H7 (cell line): ENCODE results near the gene CR1L. TPM values are rescaled to one million over a fixed set of nuclear protein-coding genes. Genes with fewer than 3 reads are reported as not detected.
"Not testable (repeated sequence)": the region's sequence is repeated elsewhere in the genome, so short reads cannot be mapped to it uniquely, and the experiment has no call there.

Source experiments
- DNase-seq: peaks from one replicate; pipeline ENCODE4 v3.0.0; 2012
- H3K27me3 ChIP-seq: 2 replicates; pipeline ENCODE4 v1.6.0; 2011; ENCODE audit warnings: mild to moderate bottlenecking, low read length; ENCODE audit not compliant: control insufficient read depth, insufficient read depth
- H3K36me3 ChIP-seq: replicated peaks from 2 replicates; pipeline ENCODE4 v1.5.1; 2011; ENCODE audit warnings: low read length; ENCODE audit not compliant: control insufficient read depth, insufficient read depth
- H3K4me3 ChIP-seq: 2 replicates; pipeline ENCODE4 v1.5.1; 2011; ENCODE audit warnings: low read depth, mild to moderate bottlenecking, control low read depth, low read length, moderate library complexity; ENCODE audit not compliant: insufficient read depth
- total RNA-seq: library from RNA; depleted of rRNA; stranded (reverse); fragments of >200 nt; shearing (Covaris generic); gene quantifications from 2 replicates; pipeline ENCODE4 v1.2.3, GENCODE V29; 2014

CR1L gene
- total RNA-seq, 1 experiment from 2014 or later: not detected

DNA sequence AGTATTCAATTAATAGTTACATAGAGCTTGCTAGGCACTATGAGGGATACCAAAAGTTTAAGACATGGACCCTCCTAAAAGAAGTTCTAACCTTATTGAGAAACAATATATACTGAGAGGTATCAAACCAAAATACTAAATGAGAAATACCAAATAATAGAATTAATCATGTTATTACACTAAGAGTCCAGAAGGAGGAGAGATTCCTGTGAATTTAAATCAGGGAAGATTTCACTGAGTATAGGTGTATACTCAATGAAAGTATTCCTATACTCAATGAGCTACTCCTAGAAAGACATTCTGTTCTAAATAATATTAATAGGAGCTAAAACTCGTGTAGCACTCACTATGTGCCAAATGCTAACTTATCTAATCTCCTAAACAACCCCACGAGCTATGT, 9.4 kb downstream of the CR1L start:
- Histone ChIP-seq H3K4me3 (no peak overlapping the region), H3K36me3 (no peaks in the 10 kb centered on the region), H3K27me3 (no peaks in the 10 kb centered on the region)
- no peak for DNase-seq

DNA sequence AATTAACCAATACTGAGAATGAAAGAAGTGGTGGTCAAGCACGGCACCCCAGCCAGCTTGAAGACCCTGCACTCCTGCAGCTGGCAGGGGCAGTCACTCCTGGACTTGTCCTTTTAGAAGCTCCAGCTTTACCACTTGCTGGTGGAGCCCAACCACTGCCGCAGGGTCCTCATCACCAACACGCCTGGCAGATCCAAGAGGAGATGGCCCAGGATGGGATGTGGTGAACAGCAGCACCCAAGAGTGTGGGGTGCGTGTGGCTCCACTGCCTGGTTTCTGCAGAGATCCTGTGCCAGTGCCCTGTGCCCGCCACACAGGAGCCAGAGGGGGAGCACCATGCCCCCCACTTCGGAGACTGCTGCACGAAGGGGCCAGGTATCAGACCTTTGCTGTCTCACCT, 13.5 kb downstream of the CR1L start:
- Histone ChIP-seq H3K27me3 (no peaks in the 10 kb centered on the region), H3K36me3 (no peaks in the 10 kb centered on the region), H3K4me3 (no peak overlapping the region)
- DNase-seq: no peak

DNA sequence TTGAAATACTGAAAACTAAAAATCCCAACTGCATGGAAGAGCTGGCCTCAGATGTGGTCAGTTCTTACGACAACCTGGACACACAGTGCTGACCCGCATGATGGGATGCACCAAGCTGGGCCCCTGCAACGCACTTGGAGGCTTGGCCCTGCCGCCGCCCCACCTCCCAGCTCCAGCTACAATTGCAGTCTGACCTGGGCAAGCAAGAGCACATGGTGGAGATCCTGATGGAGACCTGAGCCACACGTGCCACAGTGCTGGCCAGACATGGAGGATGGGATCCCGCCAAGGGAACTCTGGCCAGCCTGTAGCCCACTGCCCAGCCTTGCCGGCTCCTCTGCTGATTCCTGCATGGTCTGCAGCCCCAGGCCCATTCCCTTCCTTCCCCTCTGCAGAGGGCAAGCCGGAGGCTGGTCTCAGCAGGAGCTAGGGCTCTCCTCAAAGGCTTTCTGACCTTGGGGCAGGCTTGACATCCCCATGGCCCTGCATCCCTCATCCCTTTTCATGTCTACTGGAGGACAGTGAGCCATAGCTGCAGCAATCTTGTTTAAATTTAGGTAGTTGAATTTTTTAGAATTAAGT, 14.1 kb downstream of the CR1L start:
- no peaks in the 10 kb centered on the region for H3K27me3 ChIP-seq
- no peak for DNase-seq
- H3K4me3 ChIP-seq: no peak overlapping the region
- no peaks in the 10 kb centered on the region for H3K36me3 ChIP-seq

DNA sequence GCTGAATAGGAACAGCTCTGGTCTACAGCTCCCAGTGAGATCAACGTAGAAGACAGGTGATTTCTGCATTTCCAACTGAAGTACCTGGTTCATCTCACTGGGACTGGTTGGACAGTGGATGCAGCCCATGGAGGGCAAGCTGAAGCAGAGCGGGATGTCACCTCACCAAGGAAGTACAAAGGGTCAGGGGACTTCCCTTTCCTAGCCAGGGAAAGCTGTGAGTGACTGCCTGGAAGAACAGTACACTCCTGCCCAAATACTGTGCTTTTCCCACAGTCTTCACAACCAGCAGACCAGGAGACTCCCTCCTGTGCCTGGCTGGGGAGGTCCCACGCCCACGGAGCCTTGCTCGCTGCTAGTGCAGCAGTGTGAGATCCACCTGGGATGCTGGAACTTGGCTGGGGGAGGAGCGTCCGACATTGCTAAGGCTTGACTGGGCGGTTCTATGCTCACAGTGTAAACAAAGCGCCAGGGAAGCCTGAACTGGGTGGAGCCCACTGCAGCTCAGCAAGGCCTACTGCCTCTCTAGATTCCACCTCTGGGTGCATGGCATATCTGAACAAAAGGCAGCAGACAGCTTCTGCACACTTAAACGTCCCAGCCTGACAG, 14.7 kb downstream of the CR1L start:
- Histone ChIP-seq H3K4me3 (no peak overlapping the region), H3K36me3 (no peaks in the 10 kb centered on the region), H3K27me3 (no peaks in the 10 kb centered on the region)
- DNase-seq: no peak

DNA sequence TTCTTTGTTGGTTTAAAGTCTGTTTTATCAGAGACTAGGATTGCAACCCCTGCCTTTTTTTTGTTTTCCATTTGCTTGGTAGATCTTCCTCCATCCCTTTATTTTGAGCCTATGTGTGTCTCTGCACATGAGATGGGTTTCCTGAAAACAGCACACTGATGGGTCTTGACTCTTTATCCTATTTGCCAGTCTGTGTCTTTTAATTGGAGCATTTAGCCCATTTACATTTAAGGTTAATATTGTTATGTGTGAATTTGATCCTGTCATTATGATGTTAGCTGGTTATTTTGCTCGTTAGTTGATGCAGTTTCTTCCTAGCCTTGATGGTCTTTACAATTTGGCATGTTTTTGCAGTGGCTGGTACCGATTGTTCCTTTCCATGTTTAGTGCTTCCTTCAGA, 16.5 kb downstream of the CR1L start:
- not testable (repeated sequence) for H3K36me3 ChIP-seq, DNase-seq, H3K4me3 ChIP-seq, H3K27me3 ChIP-seq

DNA sequence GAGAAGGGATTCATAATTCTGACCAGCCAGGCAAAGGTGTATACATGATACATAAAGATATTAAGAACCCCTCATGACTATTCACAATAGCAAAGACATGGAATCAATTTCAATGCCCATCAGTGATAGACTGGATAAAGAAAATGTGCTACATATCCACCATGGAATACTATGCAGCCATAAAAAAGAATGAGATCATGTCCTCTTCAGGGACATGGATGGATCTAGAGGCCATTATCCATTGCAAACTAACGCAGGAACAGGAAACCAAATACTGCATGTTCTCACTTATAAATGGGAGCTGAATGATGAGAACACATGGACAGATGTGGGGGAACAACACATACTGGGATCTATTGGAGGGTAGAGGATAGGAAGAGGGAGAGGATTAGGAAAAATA, 21.4 kb downstream of the CR1L start:
- DNase-seq: no peak
- Histone ChIP-seq H3K27me3 (0 out of 2 replicates have a peak, but pooled peaks cover 2% of the 10 kb centered on the region), H3K36me3 (no peaks in the 10 kb centered on the region), H3K4me3 (no peak overlapping the region)

DNA sequence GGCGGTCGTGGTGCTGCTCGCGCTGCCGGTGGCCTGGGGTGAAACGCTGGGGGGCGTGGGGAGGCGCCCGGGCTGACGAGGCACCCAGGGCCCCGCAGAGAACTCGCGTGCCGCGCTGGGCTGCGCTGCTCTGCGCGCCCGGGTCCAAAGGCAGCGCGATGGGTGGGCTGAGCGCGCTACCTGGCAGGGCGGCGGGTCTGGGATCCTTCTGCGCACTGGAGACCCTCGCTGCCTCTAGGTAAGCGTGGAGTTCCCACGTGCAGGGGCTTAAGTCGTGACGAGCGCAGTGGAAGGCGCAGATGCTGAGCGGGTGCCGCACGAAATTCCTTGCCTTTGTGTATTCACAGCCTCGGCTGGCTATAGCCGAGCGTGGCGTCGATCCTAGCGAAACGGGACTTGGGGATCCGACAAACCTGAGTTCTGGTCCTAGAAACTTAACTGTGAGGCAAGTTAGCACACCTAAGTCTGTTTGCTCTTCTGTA, 24.6 kb downstream of the CR1L start:
- Histone ChIP-seq H3K36me3 (no peaks in the 10 kb centered on the region), H3K27me3 (0 out of 2 replicates have a peak, but pooled peaks cover 2% of the 10 kb centered on the region), H3K4me3 (peak overlapping the region; percentile 10; the same call in 1 of the 2 replicates)
- DNase-seq: no peak

DNA sequence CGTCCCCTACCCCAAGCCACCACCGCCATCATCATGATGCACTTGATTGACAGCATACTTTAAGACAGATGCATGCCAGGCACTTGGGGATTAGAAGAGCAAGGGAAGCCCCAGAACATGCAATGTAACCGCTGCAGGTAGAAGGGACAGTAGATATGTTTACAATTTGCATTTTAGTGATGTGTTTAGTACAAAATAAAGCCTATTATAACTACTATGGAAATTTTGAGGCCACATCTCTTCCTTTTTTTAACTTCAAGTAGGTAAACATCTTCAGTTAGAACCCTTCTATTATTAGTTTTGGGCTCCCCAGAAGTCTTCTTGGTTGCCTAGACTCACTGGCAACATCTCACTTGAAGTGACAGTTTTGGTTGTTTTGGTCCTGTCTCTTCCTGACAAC, 25.3 kb downstream of the CR1L start:
- H3K27me3 ChIP-seq: 0 out of 2 replicates have a peak, but pooled peaks cover 2% of the 10 kb centered on the region
- no peak overlapping the region for H3K4me3 ChIP-seq
- H3K36me3 ChIP-seq: no peaks in the 10 kb centered on the region
- no peak for DNase-seq

DNA sequence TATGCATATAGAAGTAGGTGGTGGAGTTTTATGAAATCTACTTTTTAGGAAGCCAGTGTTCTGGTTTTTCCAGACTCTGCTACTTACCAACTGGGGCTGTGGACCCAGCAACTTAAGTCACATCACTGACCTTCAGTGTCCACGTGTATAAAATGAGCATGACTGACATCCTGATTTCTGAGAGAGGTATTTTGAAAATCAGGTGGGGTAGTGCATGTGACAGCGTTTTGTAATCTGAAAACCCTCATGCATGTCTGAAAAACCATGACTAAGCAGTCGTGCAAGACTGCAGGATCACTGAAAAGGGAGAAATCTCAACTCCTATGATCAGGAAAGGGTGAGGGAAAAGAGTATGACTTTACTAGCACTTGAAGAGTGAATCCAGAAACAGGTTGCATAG, 26.1 kb downstream of the CR1L start:
- DNase-seq: no peak
- Histone ChIP-seq H3K27me3 (0 out of 2 replicates have a peak, but pooled peaks cover 2% of the 10 kb centered on the region), H3K36me3 (no peaks in the 10 kb centered on the region)

DNA sequence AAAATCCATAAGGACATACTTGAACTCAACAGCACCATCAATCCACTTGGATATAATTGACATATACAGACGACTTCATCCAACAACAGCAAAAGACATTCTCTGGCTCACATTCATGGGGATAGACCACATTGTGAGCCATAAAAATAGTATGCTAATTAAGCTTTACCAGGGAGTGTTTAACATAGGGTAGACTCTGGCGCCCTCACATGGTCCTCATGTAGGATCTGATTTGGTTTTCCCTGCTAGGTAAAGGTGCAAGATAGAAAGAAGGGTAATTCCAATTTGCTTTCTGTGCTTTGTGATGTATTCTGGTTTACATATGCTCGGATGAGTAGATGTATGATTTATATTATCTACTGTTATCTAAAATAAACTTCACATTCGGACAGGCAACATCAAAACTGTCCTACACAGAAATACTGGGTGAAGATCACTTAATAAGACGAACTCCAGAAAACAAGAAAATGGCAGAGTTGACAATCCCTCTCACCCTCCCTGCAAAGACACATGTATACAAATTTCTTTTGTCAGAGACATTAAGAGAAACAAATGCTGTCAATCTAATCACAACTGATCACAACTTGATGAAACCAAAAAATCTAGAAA, 27.7 kb downstream of the CR1L start:
- peak; percentile 80 for DNase-seq

More for the DNA sequence above, 26.1 kb downstream of the CR1L start:
- no peak overlapping the region for H3K4me3 ChIP-seq

DNA sequence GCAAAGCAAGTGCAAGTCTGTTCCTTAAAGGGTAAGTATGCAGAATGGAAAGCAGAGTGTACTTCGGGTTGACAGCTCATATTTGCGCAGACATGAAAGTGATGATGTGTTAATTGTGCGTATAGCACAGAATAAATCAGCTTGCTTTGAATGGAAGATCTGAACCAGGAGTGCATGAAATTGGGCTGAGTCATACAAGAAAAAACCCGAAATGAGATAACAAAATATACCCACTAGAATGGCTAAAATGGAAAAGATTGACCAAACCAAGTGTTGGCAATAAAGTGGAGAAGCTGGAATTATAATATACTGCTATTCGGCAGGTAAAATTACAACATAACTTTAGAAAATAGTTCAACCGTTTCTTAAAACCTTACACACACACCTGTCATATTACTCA, 28.5 kb downstream of the CR1L start:
- Histone ChIP-seq H3K27me3 (0 out of 2 replicates have a peak, but pooled peaks cover 2% of the 10 kb centered on the region), H3K36me3 (no peaks in the 10 kb centered on the region), H3K4me3 (no peak overlapping the region)
- DNase-seq: no peak

More for the DNA sequence above, 27.7 kb downstream of the CR1L start:
- no peaks in the 10 kb centered on the region for H3K36me3 ChIP-seq
- 0 out of 2 replicates have a peak, but pooled peaks cover 2% of the 10 kb centered on the region for H3K27me3 ChIP-seq
- no peak overlapping the region for H3K4me3 ChIP-seq

DNA sequence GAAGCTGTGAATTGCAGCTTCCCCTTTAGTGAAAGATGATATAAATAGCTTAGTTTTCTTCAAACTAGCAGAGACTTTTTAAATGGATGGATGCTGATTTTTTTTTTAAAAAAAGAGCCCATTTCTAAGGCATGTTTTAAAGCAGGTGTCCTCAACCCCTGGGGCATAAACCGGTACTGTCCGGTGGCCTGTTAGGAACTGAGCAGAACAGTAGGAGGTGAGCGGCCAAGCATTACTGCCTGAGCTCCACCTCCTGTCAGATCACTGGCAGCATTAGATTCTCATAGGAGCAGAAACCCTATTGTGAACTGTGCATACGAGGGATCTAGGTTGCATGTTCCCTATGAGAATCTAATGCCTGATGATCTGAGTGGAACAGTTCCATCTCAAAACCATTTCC, 31.2 kb downstream of the CR1L start:
- no peak for DNase-seq
- no peaks in the 10 kb centered on the region for H3K36me3 ChIP-seq

DNA sequence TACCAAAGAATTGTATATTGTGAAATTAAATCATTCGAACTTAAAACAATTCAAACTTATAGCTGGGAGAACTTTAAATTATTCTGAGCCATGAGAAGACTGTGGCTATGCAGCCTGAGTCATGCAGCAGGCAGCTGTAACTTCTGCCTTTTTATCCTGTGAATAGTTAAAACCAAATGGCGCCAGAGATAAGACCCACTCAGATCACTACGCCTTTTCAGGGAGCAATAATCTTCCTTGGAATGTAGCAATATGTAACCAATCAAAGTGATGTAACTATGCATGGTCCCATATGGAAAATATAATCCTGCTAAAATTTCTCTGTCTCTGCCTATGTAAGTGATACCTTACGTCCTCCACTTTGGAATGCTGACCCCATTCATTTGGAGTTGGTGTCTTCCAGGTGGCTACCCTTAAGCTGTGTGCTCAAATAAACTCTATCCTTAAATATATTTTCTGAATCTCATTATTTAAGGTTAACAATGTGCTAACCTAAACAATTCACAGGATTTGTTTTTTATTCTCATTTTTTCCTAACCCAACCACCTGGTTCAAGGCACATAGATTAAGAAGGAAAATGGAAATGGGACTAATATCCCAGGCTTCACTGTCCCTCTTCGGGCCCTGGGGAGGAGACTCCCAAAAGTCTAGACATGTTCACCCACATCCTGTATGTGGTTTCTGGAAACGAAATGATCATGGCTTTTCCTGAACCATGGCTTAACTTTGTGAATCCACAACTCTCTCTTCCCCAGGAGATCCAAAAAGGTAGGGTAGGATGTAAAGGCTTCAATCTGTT, 35.9 kb downstream of the CR1L start:
- not testable (repeated sequence) for DNase-seq, H3K36me3 ChIP-seq, H3K4me3 ChIP-seq, H3K27me3 ChIP-seq

More for the DNA sequence above, 31.2 kb downstream of the CR1L start:
- Histone ChIP-seq H3K4me3 (no peak overlapping the region), H3K27me3 (no peaks in the 10 kb centered on the region)

DNA sequence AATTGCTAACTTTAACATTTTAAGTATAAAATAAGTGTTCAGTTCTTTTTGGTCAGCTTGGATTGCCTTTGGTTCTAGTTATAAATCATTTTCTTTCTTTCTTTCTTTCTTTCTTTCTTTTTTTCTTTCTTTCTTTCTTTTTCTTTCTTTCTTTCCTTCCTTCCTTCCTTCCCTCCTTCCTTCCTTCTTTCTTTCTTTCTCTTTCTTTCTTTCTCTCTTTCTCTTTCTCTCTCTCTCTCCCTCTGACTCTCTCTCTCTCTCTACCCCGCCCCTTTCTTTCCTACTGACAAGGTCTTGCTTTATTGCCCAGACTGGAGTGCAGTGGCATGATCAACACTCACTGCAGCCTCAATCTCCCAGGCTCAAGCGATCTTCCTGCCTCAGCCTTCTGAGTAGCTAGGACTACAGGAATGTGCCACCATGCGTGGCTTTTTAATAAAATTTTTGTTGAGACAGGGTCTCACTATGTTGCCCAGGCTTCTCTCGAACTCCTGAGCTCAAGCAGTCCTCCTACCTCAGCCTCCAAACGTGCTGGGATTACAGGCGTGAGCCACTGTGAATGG, 38.0 kb downstream of the CR1L start:
- not testable (repeated sequence) for H3K4me3 ChIP-seq, H3K27me3 ChIP-seq, H3K36me3 ChIP-seq, DNase-seq
